PC-9 (cell line): ENCODE results near the gene UHMK1. TPM values are rescaled to one million over a fixed set of nuclear protein-coding genes. Genes with fewer than 3 reads are reported as not detected.

Source experiments
- BruUV-seq: library from RNA; stranded (reverse); fragments of 400-500 nt; replicated peaks from 2 replicates; lab custom pipeline; 2021; lab: Mats Ljungman, UMichigan
- CTCF ChIA-PET: fragments of 300-600 bp; sonication (Branson Sonifier 250); formaldehyde crosslinking; loops from one replicate; lab custom pipeline; 2022; ENCODE audit warnings: antibody characterized with exemption; lab: Charles Lee
- POLR2A ChIA-PET: fragments of 300-600 bp; sonication (Branson Sonifier 250); formaldehyde crosslinking; loops from one replicate; lab custom pipeline; 2022; ENCODE audit warnings: antibody characterized with exemption; ENCODE audit not compliant: unreplicated experiment; lab: Charles Lee
- DNase-seq, 2 experiments: peaks; one replicate each; pipeline versions ENCODE4 v3.0.0 to v3.0.0-alpha.2; 2015 to 2022; ENCODE audit warnings: mixed read lengths in 1 of 2
- H2AFZ ChIP-seq: fragments of 200-600 bp; sonication (generic); 2 replicates; pipeline ENCODE4 v1.8.1; 2017; ENCODE audit warnings: antibody characterized with exemption
- H3F3A ChIP-seq: fragments of 200-600 bp; sonication (generic); 2 replicates; pipeline ENCODE4 v1.8.1; 2017; ENCODE audit warnings: antibody characterized with exemption, mild to moderate bottlenecking, low read depth; ENCODE audit not compliant: insufficient read depth
- H3K27ac ChIP-seq: fragments of 200-600 bp; sonication (generic); 2 replicates; pipeline ENCODE4 v1.6.1; 2016; ENCODE audit warnings: mixed run types
- H3K27me3 ChIP-seq: fragments of 200-600 bp; sonication (generic); 2 replicates; pipeline ENCODE4 v1.6.1; 2016; ENCODE audit warnings: low read depth, mixed run types; ENCODE audit not compliant: insufficient read depth
- H3K36me3 ChIP-seq: fragments of 200-600 bp; sonication (generic); 2 replicates; pipeline ENCODE4 v1.6.1; 2016; ENCODE audit warnings: low read depth, mixed run types
- H3K4me1 ChIP-seq: fragments of 200-600 bp; sonication (generic); replicated peaks from 2 replicates; pipeline ENCODE4 v1.6.1; 2016; ENCODE audit warnings: mixed run types; ENCODE audit not compliant: insufficient read depth
- H3K4me2 ChIP-seq: fragments of 200-600 bp; sonication (generic); 2 replicates; pipeline ENCODE4 v1.6.1; 2017; ENCODE audit warnings: mixed run types
- H3K4me3 ChIP-seq: fragments of 200-600 bp; sonication (generic); 2 replicates; pipeline ENCODE4 v1.6.1; 2016; ENCODE audit warnings: mixed run types
- H3K79me2 ChIP-seq: fragments of 200-600 bp; sonication (generic); 2 replicates; pipeline ENCODE4 v1.6.1; 2017; ENCODE audit warnings: low read depth, mixed run types
- H3K9me2 ChIP-seq: fragments of 200-600 bp; sonication (generic); 2 replicates; pipeline ENCODE4 v1.8.1; 2017; ENCODE audit warnings: mild to moderate bottlenecking; ENCODE audit not compliant: insufficient read depth
- H3K9me3 ChIP-seq: fragments of 200-600 bp; sonication (generic); 2 replicates; pipeline ENCODE4 v1.8.1; 2016; ENCODE audit warnings: low read depth; ENCODE audit not compliant: insufficient read depth
- H4K20me1 ChIP-seq: fragments of 200-600 bp; sonication (generic); 2 replicates; pipeline ENCODE4 v1.8.1; 2017; ENCODE audit not compliant: insufficient read depth
- EZH2 ChIP-seq: fragments of 200-600 bp; sonication (generic); IDR thresholded peaks from 2 replicates; pipeline ENCODE4 v1.8.0; 2017; ENCODE audit warnings: antibody characterized with exemption, low read depth
- intact Hi-C: fragments of 100-400 bp; cut with micrococcal nuclease; formaldehyde crosslinking; loops from one replicate; pipeline ENCODE4 v1.10.0; 2022; ENCODE audit not compliant: unreplicated experiment
- total RNA-seq: library from RNA; stranded (reverse); gene quantifications from 2 replicates; pipeline ENCODE4 v1.2.3, GENCODE V29; 2021
- TF ChIP-seq, protein P1 (sequence below): fragments of 200-600 bp; sonication (generic); conservative IDR thresholded peaks from 2 replicates; pipeline ENCODE4 v1.6.1; 2017; ENCODE audit warnings: mixed run types, antibody characterized with exemption, mild to moderate bottlenecking, moderate library complexity

The UHMK1 gene
- total RNA-seq, 1 experiment from 2014 or later = 49.5 TPM

DNA sequence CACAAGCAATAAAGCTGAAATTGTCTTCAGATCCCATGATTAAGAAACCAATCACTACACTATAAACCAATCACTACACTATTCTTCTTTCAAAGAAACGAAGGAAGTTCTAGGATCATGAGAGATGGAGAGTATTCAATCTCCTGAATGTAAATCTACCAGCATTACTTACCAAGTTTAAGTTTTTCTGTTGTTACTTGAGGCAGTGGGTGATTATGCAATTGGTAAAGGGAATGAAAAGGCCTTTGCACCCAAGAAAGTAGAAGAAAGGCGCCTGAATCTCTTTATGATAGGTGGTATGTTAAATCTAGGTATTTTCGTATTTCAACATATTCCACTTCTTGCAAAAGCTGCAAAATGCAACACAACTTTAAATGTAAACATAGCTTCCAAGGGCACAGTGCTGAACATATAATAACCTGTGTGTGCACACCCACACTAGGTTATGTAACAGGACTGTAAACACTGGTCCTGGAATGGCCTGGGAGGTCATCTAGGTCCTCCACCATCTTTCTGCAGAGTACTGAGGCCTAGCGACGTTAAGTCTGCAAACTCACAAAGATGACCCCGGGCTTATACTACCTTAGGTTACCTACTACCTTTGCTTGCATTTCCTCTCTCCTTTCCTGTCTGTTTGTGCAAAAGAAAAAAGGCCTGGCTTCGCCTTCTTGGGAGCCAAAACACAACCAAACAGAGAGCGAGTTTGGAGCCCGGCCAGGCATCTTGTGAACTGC lies 62.9 kb downstream of the UHMK1 start:
- 0 out of 2 replicates have a peak, but pooled peaks cover 1% of the 10 kb centered on the region for H3K9me2 ChIP-seq
- CTCF ChIA-PET = interaction anchor here (0.7 kb wide), 1 partner anchor 340 kb away, joined by 3 read pairs; no protein-coding TSS in a partner anchor
- peaks cover 17% of the 10 kb centered on the region for H3K4me1 ChIP-seq
- H3K36me3 ChIP-seq = no peaks in the 10 kb centered on the region
- peak overlapping the region; percentile 70 for H3K4me3 ChIP-seq
- no peaks in the 10 kb centered on the region for H3F3A ChIP-seq
- intact Hi-C loops = loop anchor here (1.0 to 5.0 kb wide), 4 partner anchors 7 to 64 kb away; partner anchors contain the start of gene UHMK1
- H3K79me2 ChIP-seq = peaks cover 37% of the 10 kb centered on the region
- peak overlapping the region; percentile 87 for H2AFZ ChIP-seq
- no peak for TF ChIP-seq EZH2
- TF ChIP-seq, protein P1, sequence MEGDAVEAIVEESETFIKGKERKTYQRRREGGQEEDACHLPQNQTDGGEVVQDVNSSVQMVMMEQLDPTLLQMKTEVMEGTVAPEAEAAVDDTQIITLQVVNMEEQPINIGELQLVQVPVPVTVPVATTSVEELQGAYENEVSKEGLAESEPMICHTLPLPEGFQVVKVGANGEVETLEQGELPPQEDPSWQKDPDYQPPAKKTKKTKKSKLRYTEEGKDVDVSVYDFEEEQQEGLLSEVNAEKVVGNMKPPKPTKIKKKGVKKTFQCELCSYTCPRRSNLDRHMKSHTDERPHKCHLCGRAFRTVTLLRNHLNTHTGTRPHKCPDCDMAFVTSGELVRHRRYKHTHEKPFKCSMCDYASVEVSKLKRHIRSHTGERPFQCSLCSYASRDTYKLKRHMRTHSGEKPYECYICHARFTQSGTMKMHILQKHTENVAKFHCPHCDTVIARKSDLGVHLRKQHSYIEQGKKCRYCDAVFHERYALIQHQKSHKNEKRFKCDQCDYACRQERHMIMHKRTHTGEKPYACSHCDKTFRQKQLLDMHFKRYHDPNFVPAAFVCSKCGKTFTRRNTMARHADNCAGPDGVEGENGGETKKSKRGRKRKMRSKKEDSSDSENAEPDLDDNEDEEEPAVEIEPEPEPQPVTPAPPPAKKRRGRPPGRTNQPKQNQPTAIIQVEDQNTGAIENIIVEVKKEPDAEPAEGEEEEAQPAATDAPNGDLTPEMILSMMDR = no peak
- H3K27ac ChIP-seq = peak overlapping the region; percentile 53
- 0 out of 2 replicates have a peak, but pooled peaks cover 3% of the 10 kb centered on the region for H4K20me1 ChIP-seq
- no peak for DNase-seq
- H3K9me3 ChIP-seq = no peaks in the 10 kb centered on the region
- POLR2A ChIA-PET = interaction anchor here (0.6 to 1.1 kb wide), 2 partner anchors 19 to 71 kb away, joined by 7 to 10 read pairs; no protein-coding TSS in a partner anchor
- no peaks in the 10 kb centered on the region for H3K27me3 ChIP-seq
- H3K4me2 ChIP-seq = peak overlapping the region; percentile 84
- TSS peak; percentile 97 for BruUV-seq

DNA sequence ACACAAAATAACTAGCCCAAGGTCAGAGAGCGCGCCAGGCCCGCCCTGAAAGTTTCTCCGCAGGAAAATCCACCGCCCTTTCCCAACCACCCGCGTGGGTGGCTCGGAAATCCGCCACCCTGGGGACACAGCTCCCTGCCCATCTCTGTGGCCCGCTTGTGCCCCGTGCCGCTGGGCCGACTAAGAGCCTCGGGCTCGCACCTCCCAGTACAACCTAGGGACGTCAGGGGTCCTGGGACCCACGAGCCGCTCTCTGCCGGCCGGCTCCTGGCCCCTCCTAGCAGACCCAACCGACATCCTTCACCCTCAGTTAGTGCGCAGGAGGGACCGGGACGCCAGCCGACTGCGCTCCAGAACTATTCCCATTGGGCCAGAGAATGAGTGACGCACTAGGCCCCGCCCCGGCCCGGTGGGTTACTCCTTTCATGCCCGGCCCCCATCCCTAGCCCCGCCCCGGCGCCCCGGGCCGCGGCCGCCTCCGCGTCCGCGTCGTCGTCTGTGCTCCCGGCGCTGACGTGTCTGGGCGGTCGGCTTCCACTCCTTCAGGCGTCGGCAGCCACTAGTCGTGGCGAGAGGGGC lies 63.5 kb downstream of the UHMK1 start:
- peaks cover 17% of the 10 kb centered on the region for H3K4me1 ChIP-seq
- no peaks in the 10 kb centered on the region for H3K27me3 ChIP-seq
- H4K20me1 ChIP-seq = 0 out of 2 replicates have a peak, but pooled peaks cover 10% of the 10 kb centered on the region
- peak overlapping the region; percentile 91 for H3K4me2 ChIP-seq
- BruUV-seq = no TSS peak
- H2AFZ ChIP-seq = peak overlapping the region; percentile 88
- 0 out of 2 replicates have a peak, but pooled peaks cover 4% of the 10 kb centered on the region for H3K9me2 ChIP-seq
- H3K27ac ChIP-seq = peak overlapping the region; percentile 54
- no peaks in the 10 kb centered on the region for H3F3A ChIP-seq
- peak overlapping the region; percentile 70 for H3K4me3 ChIP-seq
- ChIA-PET CTCF (interaction anchor here (0.6 kb wide), 1 partner anchor 52 kb away, joined by 3 read pairs; no protein-coding TSS in a partner anchor), POLR2A (interaction anchor here (0.6 to 1.1 kb wide), 4 partner anchors 19 to 599 kb away, joined by 3 to 10 read pairs (median 8); no protein-coding TSS in a partner anchor)
- peak; percentile 87 to 98 for DNase-seq
- H3K36me3 ChIP-seq = no peaks in the 10 kb centered on the region
- no peak for TF ChIP-seq EZH2
- TF ChIP-seq, protein P1 = no peak
- no peaks in the 10 kb centered on the region for H3K9me3 ChIP-seq
- peaks cover 42% of the 10 kb centered on the region for H3K79me2 ChIP-seq
- intact Hi-C loops = loop anchor here (1.0 to 5.0 kb wide), 4 partner anchors 8 to 64 kb away; partner anchors contain the start of gene UHMK1
